ENCODE results near the gene IGFBP6. TPM values are rescaled to one million over a fixed set of nuclear protein-coding genes. Genes with fewer than 3 reads are reported as not detected.

Gene IGFBP6
- total RNA-seq, 2 experiments from 2014 or later: 0.37 TPM; not detected in 1

Small RNA genes lying within 50 kb of the gene (microRNA-seq; reads per million reads assigned to microRNA genes)
- not detected for gene MIR6757 (ENCODE audit: borderline microRNAs expressed, borderline replicate concordance)

Other genes with a start within 250 kb of the IGFBP6 start
- not detected for gene KRT78, start 248.7 kb upstream of the IGFBP6 start, total RNA-seq
- gene KRT8, start 192.6 kb upstream of the IGFBP6 start, total RNA-seq: under 1 TPM; 0.15 to 0.57 TPM
- 1 to 10 TPM in 1 of 2 experiments, under 1 TPM in 1; 0.65 to 1.3 TPM for gene KRT18, start 148.5 kb upstream of the IGFBP6 start, total RNA-seq
- 100 to 1,000 TPM; 385 to 474 TPM for gene EIF4B, start 91.2 kb upstream of the IGFBP6 start, total RNA-seq
- 1 to 10 TPM in 1 of 2 experiments, under 1 TPM in 1; 0.92 to 1.8 TPM for gene TNS2, start 47.6 kb upstream of the IGFBP6 start, total RNA-seq
- 10 to 100 TPM; 19.0 to 20.2 TPM for gene SPRYD3, start 18.3 kb upstream of the IGFBP6 start, total RNA-seq
- 1 to 10 TPM; 1.0 to 1.7 TPM for gene SOAT2, start 5.8 kb downstream of the IGFBP6 start, total RNA-seq
- 10 to 100 TPM; 38.9 to 44.1 TPM for gene ZNF740, start 83.1 kb downstream of the IGFBP6 start, total RNA-seq
- gene CSAD, start 83.3 kb downstream of the IGFBP6 start, total RNA-seq: 10 to 100 TPM; 33.3 to 34.7 TPM
- 100 to 1,000 TPM; 621 to 702 TPM for gene ITGB7, start 109.6 kb downstream of the IGFBP6 start, total RNA-seq
- 10 to 100 TPM; 58.3 to 59.7 TPM for gene RARG, start 134.5 kb downstream of the IGFBP6 start, total RNA-seq
- gene ESPL1, start 170.6 kb downstream of the IGFBP6 start, total RNA-seq: 100 to 1,000 TPM; 107 to 125 TPM
- 100 to 1,000 TPM; 305 to 335 TPM for gene PFDN5, start 197.9 kb downstream of the IGFBP6 start, total RNA-seq
- gene MYG1, start 202.0 kb downstream of the IGFBP6 start, total RNA-seq: 10 to 100 TPM; 47.9 to 56.4 TPM
- gene AAAS, start 223.9 kb downstream of the IGFBP6 start, total RNA-seq: 10 to 100 TPM; 59.1 to 63.0 TPM
- gene SP7, start 238.7 kb downstream of the IGFBP6 start, total RNA-seq: not detected

Data from activated CD4-positive, alpha-beta T cell treated with anti-CD3 and anti-CD28 coated beads, Interleukin-2, amount 10 ng/mL, durations not matched to agents 7 days and 5 days (primary cell).